ENCODE data around the gene G0S2. TPM values are rescaled to one million over a fixed set of nuclear protein-coding genes. Genes with fewer than 3 reads are reported as not detected.

Gene G0S2
- total and polyA plus RNA-seq, 4 donors, result 44.6 to 696 (median 63.9) TPM

GRCh38 chr1:209706622-209707021 lies 31.4 kb downstream of the G0S2 start:
- WGBS, 2 donors, result 95 to 98% methylated on average over 3 of the region's 3 CpGs
- no peaks in the 10 kb centered on the region for H3K27me3 ChIP-seq (ENCODE audit: control insufficient read depth in 3 of 3, insufficient read depth in 3 of 3, low read length in 2 of 3)
- ATAC-seq (ENCODE audit: insufficient read depth, low FRiP score) (no peak), DNase-seq (no peak)
- H3K9ac ChIP-seq (ENCODE audit: insufficient read depth in 1 of 2, low read length in 2 of 2), result no peak overlapping the region
- H3K27ac ChIP-seq (ENCODE audit: low read depth in 1 of 2, low read length in 1 of 2), result no peak overlapping the region
- H3K4me3 ChIP-seq, result no peak overlapping the region
- no peaks in the 10 kb centered on the region for H3K9me3 ChIP-seq (ENCODE audit: control insufficient read depth in 4 of 4, insufficient read depth in 3 of 4, low read length in 3 of 4)
- no peak for TF ChIP-seq CTCF (IDR thresholded peaks at IDR 0.05; ENCODE audit: control extremely low read depth, extremely low read depth)
- H3K36me3 ChIP-seq (ENCODE audit: control insufficient read depth in 4 of 4, insufficient read depth in 4 of 4, low read length in 4 of 4), result peaks cover 0 to 2% (median 0%) of the 10 kb centered on the region in 4 donors
- peaks cover 0 to 10% (median 0%) of the 10 kb centered on the region in 5 donors for H3K4me1 ChIP-seq (ENCODE audit: control insufficient read depth in 5 of 5, insufficient read depth in 5 of 5, low read length in 5 of 5)

GRCh38 chr1:209707308-209707707 lies 32.1 kb downstream of the G0S2 start:
- Histone ChIP-seq H3K4me3 (no peak overlapping the region), H3K9ac (ENCODE audit: insufficient read depth in 1 of 2, low read length in 2 of 2) (no peak overlapping the region), H3K9me3 (ENCODE audit: control insufficient read depth in 4 of 4, insufficient read depth in 3 of 4, low read length in 3 of 4) (no peaks in the 10 kb centered on the region), H3K27ac (ENCODE audit: low read depth in 1 of 2, low read length in 1 of 2) (no peak overlapping the region), H3K27me3 (ENCODE audit: control insufficient read depth in 3 of 3, insufficient read depth in 3 of 3, low read length in 2 of 3) (no peaks in the 10 kb centered on the region), H3K4me1 (ENCODE audit: control insufficient read depth in 5 of 5, insufficient read depth in 5 of 5, low read length in 5 of 5) (peaks cover 0 to 10% (median 0%) of the 10 kb centered on the region in 5 donors), H3K36me3 (ENCODE audit: control insufficient read depth in 4 of 4, insufficient read depth in 4 of 4, low read length in 4 of 4) (peaks cover 0 to 2% (median 0%) of the 10 kb centered on the region in 4 donors)
- DNase-seq, result no peak
- WGBS, 2 donors, result 86 to 91% methylated on average over 1 of the region's 1 CpG
- TF ChIP-seq CTCF (IDR thresholded peaks at IDR 0.05; ENCODE audit: control extremely low read depth, extremely low read depth), result no peak
- no peak for ATAC-seq (ENCODE audit: insufficient read depth, low FRiP score)

- 66 to 78% methylated on average over 4 of the region's 4 CpGs for WGBS, 2 donors
- no peak overlapping the region for H3K27ac ChIP-seq (ENCODE audit: low read depth in 1 of 2, low read length in 1 of 2)
These were observed 33.1 kb downstream of the G0S2 start for GRCh38 chr1:209708297-209708696.

More at GRCh38 chr1:209708297-209708696, 33.1 kb downstream of the G0S2 start:
- no peak overlapping the region for H3K4me3 ChIP-seq
- peaks cover 0 to 2% (median 0%) of the 10 kb centered on the region in 4 donors for H3K36me3 ChIP-seq (ENCODE audit: control insufficient read depth in 4 of 4, insufficient read depth in 4 of 4, low read length in 4 of 4)
- peaks cover 0 to 10% (median 0%) of the 10 kb centered on the region in 5 donors for H3K4me1 ChIP-seq (ENCODE audit: control insufficient read depth in 5 of 5, insufficient read depth in 5 of 5, low read length in 5 of 5)
- ATAC-seq (ENCODE audit: insufficient read depth, low FRiP score), result no peak
- no peak for TF ChIP-seq CTCF (IDR thresholded peaks at IDR 0.05; ENCODE audit: control extremely low read depth, extremely low read depth)
- H3K27me3 ChIP-seq (ENCODE audit: control insufficient read depth in 3 of 3, insufficient read depth in 3 of 3, low read length in 2 of 3), result no peaks in the 10 kb centered on the region
- H3K9ac ChIP-seq (ENCODE audit: insufficient read depth in 1 of 2, low read length in 2 of 2), result no peak overlapping the region
- no peaks in the 10 kb centered on the region for H3K9me3 ChIP-seq (ENCODE audit: control insufficient read depth in 4 of 4, insufficient read depth in 3 of 4, low read length in 3 of 4)
- DNase-seq, result no peak
